T-helper 1 cell (primary cell): ENCODE measurements around the gene HSDL2.
"Not testable (repeated sequence)": the region's sequence is repeated elsewhere in the genome, so short reads cannot be mapped to it uniquely, and the experiment has no call there.

Experiments used
- DNase-seq, 5 donors: peaks; one replicate each; pipeline ENCODE4 v3.0.0-alpha.2; 2012 to 2020

HSDL2 gene

DNA sequence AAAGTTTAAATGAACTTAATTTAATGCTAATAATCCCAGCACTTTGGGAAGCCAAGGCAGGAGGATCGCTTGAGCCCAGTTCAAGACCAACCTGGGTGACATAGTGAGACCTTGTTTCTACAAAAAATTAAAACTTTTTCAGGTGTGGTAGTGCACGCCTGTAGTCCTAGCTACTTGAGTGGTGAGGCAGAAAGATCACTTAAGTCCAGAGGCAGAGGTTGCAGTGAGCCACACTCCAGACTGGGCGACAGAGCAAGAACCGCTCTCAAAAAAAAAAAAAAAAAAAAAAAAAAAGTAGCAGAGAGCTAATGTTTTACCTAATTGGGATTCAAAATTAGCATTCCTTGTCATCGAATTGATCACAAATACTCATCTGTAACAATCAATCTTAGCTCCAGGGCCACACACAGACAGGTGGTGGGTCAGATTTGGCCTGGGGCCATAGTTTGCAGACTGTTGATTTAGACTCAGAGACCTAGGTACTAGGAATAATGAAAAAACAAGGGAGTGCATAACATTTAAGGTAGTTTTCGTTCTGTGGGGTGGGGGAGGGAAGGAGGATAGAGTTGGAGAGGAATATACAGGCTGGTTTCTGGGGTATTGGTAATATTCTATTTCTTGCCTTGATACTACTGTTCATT lies 21.4 kb downstream of the HSDL2 start:
- DNase-seq, result no peak

DNA sequence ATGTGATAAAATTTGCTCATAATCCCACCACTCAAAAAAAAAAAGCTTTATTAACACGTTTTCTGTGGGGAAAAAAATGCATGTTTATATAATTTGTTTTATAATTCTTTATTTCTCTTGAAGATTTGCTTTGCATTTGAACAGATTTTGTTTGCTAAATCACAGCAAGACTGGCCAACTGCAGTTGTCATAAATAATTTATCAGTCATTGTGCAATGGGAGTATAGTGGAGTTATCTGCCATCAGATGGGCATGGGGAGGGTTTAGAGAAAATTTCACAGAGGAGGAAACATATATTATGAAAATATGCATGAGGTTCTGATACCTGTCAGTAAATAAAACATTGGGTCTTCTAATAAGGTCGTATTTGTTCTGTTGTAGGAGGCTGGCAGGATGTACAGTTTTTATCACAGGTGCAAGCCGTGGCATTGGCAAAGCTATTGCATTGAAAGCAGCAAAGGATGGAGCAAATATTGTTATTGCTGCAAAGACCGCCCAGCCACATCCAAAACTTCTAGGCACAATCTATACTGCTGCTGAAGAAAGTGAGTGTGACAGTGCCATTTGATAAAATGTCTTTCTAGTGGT lies 23.8 kb downstream of the HSDL2 start:
- no peak for DNase-seq

GRCh38 chr9:112404508-112404932 lies 24.6 kb downstream of the HSDL2 start:
- DNase-seq, result no peak

DNA sequence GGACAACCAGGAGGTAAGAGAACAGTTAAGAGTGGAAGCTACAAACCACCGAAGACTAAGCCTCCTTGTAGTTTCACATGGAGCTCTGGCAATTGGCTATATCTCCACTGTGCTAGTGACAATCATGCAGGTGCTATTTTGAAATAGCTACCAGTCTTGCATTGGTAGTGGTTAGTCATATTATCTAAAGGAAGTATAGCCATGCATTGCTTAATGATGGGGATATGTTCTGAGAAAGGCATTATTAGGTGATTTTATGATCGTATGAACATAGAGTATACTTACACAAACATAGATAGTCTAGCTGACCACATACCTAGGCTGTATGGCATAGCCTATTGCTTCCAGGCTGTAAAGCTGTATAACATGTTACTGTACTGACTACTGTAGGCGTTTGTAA lies 28.4 kb downstream of the HSDL2 start:
- DNase-seq, result no peak

DNA sequence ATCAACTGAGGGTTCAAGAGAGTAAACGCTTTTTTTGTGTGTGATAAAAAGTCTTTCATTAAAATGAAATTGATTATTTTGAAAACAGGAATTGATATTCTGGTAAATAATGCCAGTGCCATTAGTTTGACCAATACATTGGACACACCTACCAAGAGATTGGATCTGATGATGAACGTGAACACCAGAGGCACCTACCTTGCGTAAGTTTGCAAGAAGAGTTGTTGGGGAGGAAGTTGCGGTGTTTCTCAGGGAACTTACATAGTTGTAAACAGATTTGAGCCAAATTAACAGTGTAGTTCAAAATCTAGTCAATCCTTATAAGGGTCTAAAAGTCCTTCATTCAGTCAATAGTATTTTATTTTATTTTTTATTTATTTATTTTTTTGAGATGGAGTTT lies 28.9 kb downstream of the HSDL2 start:
- no peak for DNase-seq

GRCh38 chr9:112409758-112410157 lies 29.9 kb downstream of the HSDL2 start:
- DNase-seq, result no peak

- DNase-seq, result no peak
Observed at GRCh38 chr9:112411626-112412027, 31.7 kb downstream of the HSDL2 start.

DNA sequence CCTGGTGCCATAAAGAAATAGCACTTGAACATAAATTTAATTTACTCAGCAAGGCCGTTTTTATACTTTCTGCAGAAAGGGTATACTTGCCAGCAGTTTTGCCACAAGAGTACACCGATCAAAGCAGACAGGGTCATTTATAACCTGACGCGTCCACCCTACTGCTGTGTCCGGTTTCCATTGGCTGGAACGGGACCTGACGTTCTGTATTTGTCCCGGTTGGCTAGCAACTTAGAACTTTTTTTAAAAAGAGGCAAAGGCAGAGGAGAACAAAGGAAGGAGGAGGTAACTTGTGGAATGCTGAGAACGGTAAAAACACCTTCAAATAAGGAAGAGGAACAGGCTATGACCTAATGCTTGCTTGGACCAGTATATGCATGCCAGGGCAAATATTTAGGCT lies 33.8 kb downstream of the HSDL2 start:
- not testable (repeated sequence) for DNase-seq

GRCh38 chr9:112420208-112420607 lies 40.3 kb downstream of the HSDL2 start:
- no peak for DNase-seq

DNA sequence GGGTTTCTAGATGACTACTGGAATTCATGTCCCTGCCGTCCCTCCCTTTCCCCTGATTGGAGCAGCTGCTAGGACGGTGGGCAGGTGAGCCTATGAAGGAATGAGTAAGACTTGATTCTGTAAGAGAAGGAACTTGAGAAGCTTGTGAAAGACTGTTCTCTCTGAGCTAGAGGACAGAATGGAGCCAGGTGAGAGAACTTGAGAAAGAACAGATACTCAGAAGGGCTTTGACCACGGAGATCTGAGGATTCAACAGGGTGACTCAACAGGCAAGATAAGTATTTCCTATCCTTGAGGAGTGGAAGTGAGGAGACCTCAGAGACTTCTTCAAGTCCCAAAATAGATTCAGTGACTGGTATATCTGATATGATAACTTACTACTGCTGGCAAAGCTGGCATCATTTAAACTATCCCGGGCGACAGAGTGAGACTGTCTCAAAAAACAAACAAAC lies 41.9 kb downstream of the HSDL2 start:
- DNase-seq, result no peak

- DNase-seq, result no peak
Observed at GRCh38 chr9:112422417-112423148, 42.7 kb downstream of the HSDL2 start.

- no peak for DNase-seq
Observed at GRCh38 chr9:112430006-112430522, 50.2 kb downstream of the HSDL2 start.

DNA sequence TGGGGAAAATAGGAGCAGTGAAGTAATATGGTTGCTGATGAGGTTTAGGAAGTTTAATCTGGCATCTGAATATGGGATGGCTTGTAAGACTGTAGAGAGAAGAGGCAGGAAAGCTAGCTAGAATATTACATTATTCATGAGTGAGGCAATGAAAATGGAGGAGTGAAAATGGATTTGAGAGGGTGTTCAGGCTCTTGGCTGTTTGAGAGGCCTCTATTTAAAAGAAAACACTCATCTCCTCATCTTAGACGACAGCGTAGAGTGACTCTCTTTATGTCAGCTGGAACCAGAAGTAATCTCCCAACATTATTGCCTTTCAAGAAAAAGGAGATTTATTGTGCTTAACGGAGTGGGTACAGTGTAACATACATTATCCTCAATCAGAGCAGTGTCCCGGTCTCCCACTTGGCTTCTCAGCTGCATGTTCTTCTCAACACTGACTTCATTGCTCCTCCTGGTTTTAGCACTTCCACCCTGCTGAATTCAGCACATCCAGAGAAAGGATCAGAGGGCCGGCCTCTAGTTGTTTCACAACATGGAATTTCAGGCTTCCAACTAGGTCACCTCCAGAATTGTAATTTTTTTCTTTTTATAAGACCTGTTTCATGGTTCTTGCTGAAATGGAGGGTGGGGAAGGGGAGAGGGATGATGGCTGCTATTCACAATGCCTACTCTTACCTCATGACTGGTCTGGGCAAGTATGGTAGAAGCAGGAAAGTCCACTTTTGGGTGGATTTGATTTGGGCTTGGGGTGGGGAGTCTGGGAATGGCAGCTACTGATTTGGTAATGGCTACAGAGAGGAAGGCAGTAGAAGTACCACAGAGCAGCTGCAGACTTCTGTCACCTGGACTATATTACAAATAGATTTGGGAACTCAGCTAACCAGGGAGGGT lies 53.8 kb downstream of the HSDL2 start:
- DNase-seq, result no peak

DNA sequence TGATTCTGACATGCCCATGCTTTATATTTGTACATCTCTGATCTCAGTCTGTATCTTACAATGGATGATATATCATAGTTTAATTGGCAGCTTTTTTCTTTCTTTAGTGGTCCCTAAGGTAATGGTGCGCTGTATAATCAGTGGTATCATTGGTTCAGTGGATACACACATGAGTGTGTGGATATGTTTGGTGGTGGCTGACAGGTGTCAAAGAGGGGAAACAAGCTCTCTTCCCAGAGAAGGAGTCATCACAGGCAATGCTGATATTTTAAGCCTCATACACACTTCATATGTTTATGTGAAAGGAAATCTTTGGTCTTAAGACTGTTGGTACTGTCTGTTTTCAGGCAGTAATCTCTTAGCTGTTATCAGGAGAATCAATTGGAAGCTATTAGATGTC lies 54.6 kb downstream of the HSDL2 start:
- no peak for DNase-seq

DNA sequence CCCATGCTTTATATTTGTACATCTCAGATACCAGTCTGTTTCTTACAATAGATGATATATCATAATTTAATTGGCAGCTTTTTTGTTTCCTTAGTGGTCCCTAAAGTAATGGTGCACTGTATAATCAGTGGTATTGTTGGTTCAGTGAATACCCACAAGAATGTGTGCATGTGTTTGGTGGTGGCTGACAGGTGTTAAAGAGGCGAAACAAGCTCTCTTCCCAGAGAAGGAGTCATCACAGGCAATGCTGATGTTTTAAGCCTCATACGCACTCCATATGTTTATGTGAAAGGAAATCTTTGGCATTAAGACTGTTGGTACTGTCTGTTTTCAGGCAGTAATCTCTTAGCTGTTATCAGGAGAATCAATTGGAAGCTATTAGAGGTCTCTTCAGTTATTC lies 57.5 kb downstream of the HSDL2 start:
- DNase-seq, result no peak

DNA sequence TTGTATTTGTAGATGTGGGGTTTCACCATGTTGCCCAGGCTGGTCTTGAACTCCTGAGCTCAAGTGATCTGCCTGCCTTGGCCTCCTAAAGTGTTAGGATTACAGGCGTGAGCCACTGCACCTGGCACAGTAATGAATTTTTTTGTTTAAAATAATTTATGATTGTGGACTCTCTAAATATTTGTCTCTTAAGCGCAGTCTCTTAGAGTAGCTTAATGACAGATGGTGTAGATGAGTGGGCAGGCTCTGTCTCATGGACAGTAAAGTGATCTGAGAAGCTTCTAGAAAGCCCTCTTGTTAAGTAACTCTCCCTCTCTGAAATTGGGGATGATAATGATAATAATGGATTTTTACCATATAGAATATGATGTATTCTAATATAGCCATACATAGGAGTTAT lies 59.3 kb downstream of the HSDL2 start:
- DNase-seq, result no peak

GRCh38 chr9:112439825-112440224 lies 59.9 kb downstream of the HSDL2 start:
- DNase-seq, result no peak

DNA sequence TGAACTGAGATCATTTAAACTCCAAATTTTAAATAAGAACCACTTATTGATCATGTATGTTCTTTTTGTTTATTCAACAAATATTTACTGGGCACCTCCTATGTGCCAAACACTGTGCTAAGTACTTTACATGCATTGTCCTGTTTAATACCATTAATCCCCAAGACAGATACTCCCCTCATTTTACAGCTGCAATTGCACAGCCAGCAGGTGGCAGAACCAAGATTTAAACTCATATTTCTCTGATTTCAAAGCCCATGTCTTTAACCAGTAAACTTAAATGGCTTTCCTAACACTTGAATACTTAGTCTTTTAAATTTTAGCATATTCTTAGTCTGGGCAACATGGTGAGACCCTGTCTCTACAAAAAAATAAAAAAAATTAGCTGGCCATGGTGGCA lies 63.3 kb downstream of the HSDL2 start:
- peak in 2 of 5 donors; percentile 7 to 12 for DNase-seq

- no peak for DNase-seq
Observed at GRCh38 chr9:112443636-112444035, 63.7 kb downstream of the HSDL2 start.

DNA sequence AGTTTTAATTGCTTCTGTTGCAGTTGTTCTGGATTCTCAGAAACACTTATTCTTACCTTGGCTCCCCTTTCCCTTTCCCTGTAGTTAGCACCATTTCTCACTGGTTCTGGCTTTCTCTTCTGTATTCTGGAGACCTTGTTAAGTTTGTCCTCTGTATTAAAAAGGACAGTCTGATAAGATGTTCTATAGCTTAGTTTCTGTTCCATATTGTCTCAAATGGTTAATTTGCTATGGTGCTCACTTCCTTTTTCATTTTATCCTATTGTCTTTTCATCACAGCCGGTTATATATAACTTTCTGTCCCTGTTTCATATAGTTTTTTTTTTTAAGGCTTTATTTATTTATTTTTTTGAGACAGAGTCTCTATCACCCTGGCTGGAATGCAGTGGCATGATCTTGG lies 65.3 kb downstream of the HSDL2 start:
- DNase-seq, result no peak

- no peak for DNase-seq
Observed at GRCh38 chr9:112446080-112446479, 66.2 kb downstream of the HSDL2 start.

DNA sequence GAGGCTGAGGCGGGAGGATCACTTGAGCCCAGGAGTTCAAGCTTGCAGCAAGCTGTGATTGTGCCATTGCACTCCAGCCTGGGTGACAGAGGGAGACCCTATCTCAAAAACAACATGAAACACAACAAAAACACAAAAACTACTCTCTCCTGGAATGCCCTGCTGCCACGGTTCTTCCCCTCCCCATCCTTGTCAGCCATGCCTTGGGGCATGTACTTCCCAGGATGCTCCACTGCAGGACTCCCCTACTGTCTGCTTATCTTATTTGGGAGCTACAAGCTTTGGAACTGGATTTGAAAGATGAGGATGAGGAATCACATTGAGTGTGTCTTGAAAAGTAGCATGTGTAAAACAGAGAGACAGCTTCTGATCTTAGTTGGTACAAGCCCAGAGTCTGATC lies 66.6 kb downstream of the HSDL2 start:
- no peak for DNase-seq

DNA sequence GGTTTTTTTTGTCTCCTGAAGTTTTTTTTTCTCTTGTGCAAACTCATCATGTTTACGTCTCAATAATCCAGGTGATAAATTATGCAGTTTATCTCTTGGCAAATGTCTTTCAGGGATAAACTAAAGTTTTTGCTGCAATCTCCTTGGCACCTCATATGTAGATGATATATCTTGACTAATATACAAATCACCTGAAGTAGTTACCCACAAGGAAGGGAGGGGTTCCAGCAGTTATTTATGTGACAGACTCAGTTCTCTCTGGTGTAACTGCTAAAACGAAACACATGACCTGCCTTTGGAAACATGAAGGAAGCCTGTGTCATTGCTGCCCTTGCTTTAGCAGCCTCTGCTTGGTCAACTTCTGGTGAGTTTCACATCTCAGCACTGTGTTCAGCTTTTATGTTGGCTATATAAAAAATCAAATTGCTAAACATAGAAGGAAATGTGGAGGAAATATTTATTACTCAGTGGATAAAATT lies 67.4 kb downstream of the HSDL2 start:
- no peak for DNase-seq
